MM.1S (cell line): ENCODE results near the gene LRRC27.

Experiments
- DNase-seq: peaks from one replicate; pipeline ENCODE4 v3.0.0-alpha.2; 2015
- H2AFZ ChIP-seq: fragments of 300-600 bp; sonication (generic); 2 replicates; pipeline ENCODE4 v1.6.0; 2016; ENCODE audit warnings: antibody characterized with exemption, low read length
- H3F3A ChIP-seq: fragments of 300-600 bp; sonication (generic); 2 replicates; pipeline ENCODE4 v1.6.1; 2016; ENCODE audit warnings: mild to moderate bottlenecking, antibody characterized with exemption, low read length, moderate library complexity, mixed read lengths; ENCODE audit not compliant: insufficient read depth
- H3K27ac ChIP-seq: fragments of 300-600 bp; sonication (generic); 2 replicates; pipeline ENCODE4 v1.5.1; 2016; ENCODE audit warnings: mild to moderate bottlenecking, low read length
- H3K27me3 ChIP-seq: fragments of 300-600 bp; sonication (generic); replicated peaks from 2 replicates; pipeline ENCODE4 v1.6.0; 2016; ENCODE audit warnings: low read length; ENCODE audit not compliant: insufficient read depth
- H3K36me3 ChIP-seq: fragments of 300-600 bp; sonication (generic); replicated peaks from 2 replicates; pipeline ENCODE4 v1.6.1; 2016; ENCODE audit warnings: mild to moderate bottlenecking, low read length, mixed read lengths; ENCODE audit not compliant: insufficient read depth
- H3K4me1 ChIP-seq: fragments of 300-600 bp; sonication (generic); 2 replicates; pipeline ENCODE4 v1.6.1; 2016; ENCODE audit warnings: low read length, mixed read lengths
- H3K4me2 ChIP-seq: fragments of 300-600 bp; sonication (generic); 2 replicates; pipeline ENCODE4 v1.6.0; 2016; ENCODE audit warnings: low read depth, low read length
- H3K4me3 ChIP-seq: fragments of 300-600 bp; sonication (generic); 2 replicates; pipeline ENCODE4 v1.5.1; 2016; ENCODE audit warnings: low read length, mixed read lengths
- H3K79me2 ChIP-seq: fragments of 300-600 bp; sonication (generic); 2 replicates; pipeline ENCODE4 v1.6.1; 2016; ENCODE audit warnings: mixed run types, low read length, mixed read lengths
- H3K9ac ChIP-seq: fragments of 300-600 bp; sonication (generic); 2 replicates; pipeline ENCODE4 v1.6.1; 2016; ENCODE audit warnings: low read length, mixed read lengths
- H3K9me2 ChIP-seq: fragments of 300-600 bp; sonication (generic); replicated peaks from 2 replicates; pipeline ENCODE4 v1.6.1; 2016; ENCODE audit warnings: mild to moderate bottlenecking, low read length, mixed read lengths; ENCODE audit not compliant: insufficient read depth
- H3K9me3 ChIP-seq: fragments of 300-600 bp; sonication (generic); replicated peaks from 2 replicates; pipeline ENCODE4 v1.6.1; 2016; ENCODE audit warnings: mild to moderate bottlenecking, low read length, mixed read lengths; ENCODE audit not compliant: insufficient read depth
- H4K20me1 ChIP-seq: fragments of 300-600 bp; sonication (generic); 2 replicates; pipeline ENCODE4 v1.6.1; 2016; ENCODE audit warnings: mild to moderate bottlenecking, low read length, moderate library complexity, mixed read lengths; ENCODE audit not compliant: insufficient read depth
- EZH2 ChIP-seq: fragments of 300-600 bp; sonication (generic); optimal IDR thresholded peaks from 2 replicates; pipeline ENCODE3; 2017; ENCODE audit warnings: low read depth, mild to moderate bottlenecking, antibody characterized with exemption, low read length, mixed read lengths
- EZH2phosphoT487 ChIP-seq: fragments of 300-600 bp; sonication (generic); IDR thresholded peaks from 2 replicates; pipeline ENCODE4 v1.6.1; 2018; ENCODE audit warnings: antibody characterized with exemption, low read length
- TF ChIP-seq, protein P1 (sequence below): fragments of 300-600 bp; sonication (generic); IDR thresholded peaks from 2 replicates; pipeline ENCODE4 v1.5.1; 2016; ENCODE audit warnings: antibody characterized with exemption, low read length, mixed read lengths

Gene LRRC27

DNA sequence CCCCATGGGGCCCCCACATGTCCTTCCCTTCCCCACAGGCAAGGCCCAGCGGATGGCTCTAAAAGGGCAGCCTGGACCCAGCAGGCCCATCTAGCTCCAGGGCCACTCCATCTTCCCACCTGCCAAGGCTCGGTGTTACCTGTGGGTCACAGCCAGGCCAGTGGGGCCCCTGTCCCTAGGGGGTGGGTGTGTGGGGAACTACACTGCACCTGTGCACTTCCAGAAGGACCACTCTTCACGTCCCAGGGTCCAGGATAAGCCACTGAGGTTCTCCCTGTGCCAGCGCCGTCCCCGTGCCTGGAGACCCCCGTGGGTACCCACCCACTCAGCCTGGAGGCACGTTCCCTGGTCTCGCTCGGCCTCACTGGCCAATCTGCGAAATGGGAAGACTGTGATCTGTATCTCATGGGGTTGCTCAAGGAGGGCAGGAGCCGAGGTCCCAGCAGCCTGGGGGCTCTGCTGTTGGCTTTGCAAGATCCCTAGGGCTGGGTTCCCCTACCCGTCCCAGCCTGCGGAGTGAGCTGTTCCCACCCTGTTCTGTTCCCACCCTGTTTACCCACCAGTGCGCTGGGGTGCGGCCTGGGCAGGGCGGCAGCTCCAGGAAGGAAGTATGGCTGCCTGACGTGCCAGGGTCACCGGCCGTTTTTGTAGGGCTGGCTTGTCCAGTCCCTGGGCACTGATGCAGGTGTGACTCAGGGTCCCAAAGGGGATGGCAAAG, 69.6 kb downstream of the LRRC27 start:
- Histone ChIP-seq H3F3A (no peaks in the 10 kb centered on the region), H3K4me3 (no peak overlapping the region), H2AFZ (no peak overlapping the region), H4K20me1 (no peaks in the 10 kb centered on the region), H3K79me2 (no peaks in the 10 kb centered on the region), H3K9me3 (no peaks in the 10 kb centered on the region), H3K9me2 (no peaks in the 10 kb centered on the region), H3K27me3 (no peaks in the 10 kb centered on the region), H3K27ac (no peak overlapping the region), H3K4me2 (no peak overlapping the region), H3K36me3 (no peaks in the 10 kb centered on the region), H3K4me1 (peaks cover 6% of the 10 kb centered on the region; the same call in 1 of the 2 replicates), H3K9ac (no peak overlapping the region)
- TF ChIP-seq, protein P1, sequence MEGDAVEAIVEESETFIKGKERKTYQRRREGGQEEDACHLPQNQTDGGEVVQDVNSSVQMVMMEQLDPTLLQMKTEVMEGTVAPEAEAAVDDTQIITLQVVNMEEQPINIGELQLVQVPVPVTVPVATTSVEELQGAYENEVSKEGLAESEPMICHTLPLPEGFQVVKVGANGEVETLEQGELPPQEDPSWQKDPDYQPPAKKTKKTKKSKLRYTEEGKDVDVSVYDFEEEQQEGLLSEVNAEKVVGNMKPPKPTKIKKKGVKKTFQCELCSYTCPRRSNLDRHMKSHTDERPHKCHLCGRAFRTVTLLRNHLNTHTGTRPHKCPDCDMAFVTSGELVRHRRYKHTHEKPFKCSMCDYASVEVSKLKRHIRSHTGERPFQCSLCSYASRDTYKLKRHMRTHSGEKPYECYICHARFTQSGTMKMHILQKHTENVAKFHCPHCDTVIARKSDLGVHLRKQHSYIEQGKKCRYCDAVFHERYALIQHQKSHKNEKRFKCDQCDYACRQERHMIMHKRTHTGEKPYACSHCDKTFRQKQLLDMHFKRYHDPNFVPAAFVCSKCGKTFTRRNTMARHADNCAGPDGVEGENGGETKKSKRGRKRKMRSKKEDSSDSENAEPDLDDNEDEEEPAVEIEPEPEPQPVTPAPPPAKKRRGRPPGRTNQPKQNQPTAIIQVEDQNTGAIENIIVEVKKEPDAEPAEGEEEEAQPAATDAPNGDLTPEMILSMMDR = no peak
- TF ChIP-seq EZH2 = no peak
- DNase-seq = no peak

GRCh38 chr10:132402781-132403241, 70.8 kb downstream of the LRRC27 start:
- Histone ChIP-seq H3K9me2 (no peaks in the 10 kb centered on the region), H3K27ac (no peak overlapping the region), H2AFZ (no peak overlapping the region), H3K79me2 (no peaks in the 10 kb centered on the region), H3K9ac (no peak overlapping the region), H3K9me3 (no peaks in the 10 kb centered on the region), H3K4me2 (no peak overlapping the region), H3K4me1 (peaks cover 5% of the 10 kb centered on the region; the same call in 1 of the 2 replicates), H3F3A (no peaks in the 10 kb centered on the region), H4K20me1 (no peaks in the 10 kb centered on the region), H3K36me3 (no peaks in the 10 kb centered on the region), H3K4me3 (no peak overlapping the region), H3K27me3 (no peaks in the 10 kb centered on the region)
- no peak for DNase-seq
- TF ChIP-seq, protein P1 = no peak
- TF ChIP-seq EZH2 = no peak
- no peak for TF ChIP-seq EZH2phosphoT487

DNA sequence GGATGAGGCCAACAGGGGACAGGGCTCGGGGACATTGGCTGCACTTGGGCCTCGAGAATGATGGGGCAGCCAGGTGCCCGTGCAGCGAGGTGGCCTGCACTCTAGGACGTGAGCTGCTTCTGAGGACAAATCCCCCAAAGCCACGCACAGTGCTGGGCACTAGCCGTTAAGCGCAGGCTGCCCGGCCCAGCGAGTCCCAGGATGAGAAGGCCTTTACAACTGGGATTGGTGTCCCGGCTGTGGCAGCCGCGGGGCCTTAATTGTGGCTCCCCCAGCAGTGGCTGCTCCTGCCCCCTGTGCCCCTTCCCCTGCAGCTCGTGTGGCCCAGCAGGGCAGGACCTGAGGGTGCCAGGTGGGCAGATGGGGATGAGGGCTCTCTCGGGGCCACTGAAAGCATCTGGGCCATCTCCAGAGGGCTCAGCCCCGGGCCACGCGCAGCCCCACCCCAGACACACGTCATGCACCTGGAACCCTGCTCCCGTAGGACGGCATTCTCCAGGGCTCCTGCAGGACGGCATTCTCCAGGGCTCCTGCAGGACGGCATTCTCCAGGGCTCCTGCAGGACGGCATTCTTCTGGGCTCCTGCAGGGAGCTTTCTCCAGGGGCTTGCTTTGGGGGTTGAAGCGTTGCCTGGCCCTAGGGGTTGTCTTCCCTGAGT, 71.6 kb downstream of the LRRC27 start:
- H2AFZ ChIP-seq = no peak overlapping the region
- H3K9me3 ChIP-seq = no peaks in the 10 kb centered on the region
- no peak overlapping the region for H3K9ac ChIP-seq
- no peaks in the 10 kb centered on the region for H3K27me3 ChIP-seq
- H4K20me1 ChIP-seq = no peaks in the 10 kb centered on the region
- no peak overlapping the region for H3K4me2 ChIP-seq
- no peaks in the 10 kb centered on the region for H3K9me2 ChIP-seq
- H3K27ac ChIP-seq = no peak overlapping the region
- no peaks in the 10 kb centered on the region for H3K36me3 ChIP-seq
- no peak overlapping the region for H3K4me3 ChIP-seq
- TF ChIP-seq EZH2phosphoT487 = no peak
- TF ChIP-seq EZH2 = no peak
- TF ChIP-seq, protein P1 = no peak
- H3K4me1 ChIP-seq = no peaks in the 10 kb centered on the region
- H3K79me2 ChIP-seq = no peaks in the 10 kb centered on the region
- no peaks in the 10 kb centered on the region for H3F3A ChIP-seq
- DNase-seq = no peak
